Measurements from ENCODE around the gene MOV10L1.

GRCh38 chr22:50192436-50193204 is 102.8 kb downstream of the MOV10L1 start:
- no peak for TF ChIP-seq CTCF (IDR thresholded peaks at IDR 0.05; ENCODE audit: low read length)
- TF ChIP-seq EZH2 (IDR thresholded peaks at IDR 0.05; ENCODE audit: borderline replicate concordance, low read length) = no peak
